Measurements from ENCODE around the gene DDHD1.
"Not testable (repeated sequence)": the region's sequence is repeated elsewhere in the genome, so short reads cannot be mapped to it uniquely, and the experiment has no call there.

DDHD1 gene

DNA sequence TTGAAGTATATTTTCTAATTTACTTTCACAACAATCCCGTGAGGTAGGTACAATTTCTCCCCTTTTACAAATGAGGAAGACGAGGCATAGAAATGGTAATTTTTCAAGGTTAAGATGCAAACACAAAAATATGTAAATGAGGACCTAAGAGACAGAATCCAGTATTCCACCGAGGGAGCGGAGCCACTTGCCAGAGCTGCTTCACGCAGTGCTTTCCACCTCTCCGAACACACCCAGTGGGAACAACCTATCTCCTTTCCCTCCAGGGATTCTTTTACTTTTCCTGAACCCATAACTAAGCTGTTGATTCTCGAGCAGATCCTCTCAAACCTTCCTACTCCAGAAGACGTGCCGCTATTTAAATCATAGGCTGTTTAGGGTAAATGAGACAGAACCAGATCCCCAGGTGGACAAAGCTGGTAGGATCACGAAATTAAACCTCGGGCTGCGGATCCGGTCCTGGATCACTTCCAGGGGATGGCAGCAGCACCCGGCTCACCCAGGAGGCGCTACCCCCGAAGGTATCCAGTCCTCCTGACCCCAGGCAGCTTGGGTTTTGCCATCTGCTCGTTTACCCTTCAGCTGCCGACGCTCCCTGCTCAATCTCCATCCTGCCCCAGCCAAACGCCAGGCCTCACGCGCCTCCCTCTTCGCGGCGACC, 1.5 kb downstream of the DDHD1 start:
- peak; percentile 67 for DNase-seq

DNA sequence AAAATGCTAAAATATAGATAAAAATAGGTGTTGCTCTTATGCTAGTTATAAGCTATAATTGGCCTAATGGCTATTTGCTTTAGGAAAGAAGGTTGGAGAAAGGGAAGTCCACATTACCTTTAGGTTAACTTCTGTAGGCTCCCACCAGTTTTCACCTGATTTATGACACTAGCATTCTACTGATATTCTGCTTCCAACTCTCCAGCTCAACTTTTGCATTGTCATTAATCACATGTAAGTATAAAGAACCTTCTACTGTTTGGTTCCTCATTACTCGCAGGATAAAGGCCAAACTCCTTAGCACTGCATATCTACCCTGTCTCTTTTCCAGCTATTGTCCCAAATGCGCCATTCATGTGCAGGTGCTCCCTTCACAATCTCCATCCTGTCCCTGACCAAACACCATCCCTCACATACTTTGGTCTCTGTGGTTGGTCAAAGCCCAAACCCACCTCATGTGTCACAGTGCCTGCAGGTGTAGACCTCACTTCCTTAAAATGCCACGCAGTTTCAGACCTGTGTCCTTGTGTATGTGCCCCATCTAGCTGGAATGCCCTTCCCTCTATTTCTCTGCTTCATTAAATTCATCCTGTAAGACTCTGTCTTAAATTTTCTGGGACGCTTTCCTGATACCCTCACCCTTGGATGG, 3.3 kb downstream of the DDHD1 start:
- no peak for DNase-seq

DNA sequence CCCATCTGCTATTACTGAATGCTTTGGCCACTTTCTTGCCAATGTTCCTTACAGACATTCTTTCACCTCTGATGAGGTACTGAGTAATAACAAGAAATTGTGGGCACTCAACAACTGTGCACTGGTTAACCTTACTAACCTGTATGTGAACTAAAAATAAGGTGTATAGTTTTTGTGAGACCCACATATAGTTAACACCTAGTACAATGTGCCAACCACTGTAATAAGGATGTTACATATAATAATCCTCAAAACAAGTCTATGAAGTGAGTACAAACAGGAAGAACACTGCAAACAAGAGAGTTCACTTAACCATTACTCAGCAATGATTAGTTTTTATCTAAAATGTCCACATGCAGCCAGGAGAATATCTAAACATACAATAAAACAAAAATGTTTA, 4.5 kb downstream of the DDHD1 start:
- no peak for DNase-seq

DNA sequence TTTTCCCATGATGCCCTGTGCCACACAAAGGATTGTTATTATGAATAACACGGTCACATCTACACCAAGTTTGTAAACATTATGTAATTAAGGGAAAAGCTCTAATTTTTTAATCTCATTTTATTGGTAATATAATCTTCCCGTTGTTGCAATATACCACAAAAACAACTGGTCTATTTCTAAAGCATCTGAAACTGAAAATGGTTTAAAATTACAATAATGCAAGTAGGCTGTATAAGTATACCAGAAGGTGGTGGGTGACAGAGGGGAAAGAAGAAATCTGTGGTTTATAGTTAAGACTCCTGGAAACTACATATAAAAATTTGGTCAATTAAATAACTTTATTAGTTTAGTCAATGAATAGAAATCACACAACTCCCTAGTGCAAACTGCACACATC, 5.2 kb downstream of the DDHD1 start:
- no peak for DNase-seq

GRCh38 chr14:53147208-53147607, 5.9 kb downstream of the DDHD1 start:
- no peak for DNase-seq

DNA sequence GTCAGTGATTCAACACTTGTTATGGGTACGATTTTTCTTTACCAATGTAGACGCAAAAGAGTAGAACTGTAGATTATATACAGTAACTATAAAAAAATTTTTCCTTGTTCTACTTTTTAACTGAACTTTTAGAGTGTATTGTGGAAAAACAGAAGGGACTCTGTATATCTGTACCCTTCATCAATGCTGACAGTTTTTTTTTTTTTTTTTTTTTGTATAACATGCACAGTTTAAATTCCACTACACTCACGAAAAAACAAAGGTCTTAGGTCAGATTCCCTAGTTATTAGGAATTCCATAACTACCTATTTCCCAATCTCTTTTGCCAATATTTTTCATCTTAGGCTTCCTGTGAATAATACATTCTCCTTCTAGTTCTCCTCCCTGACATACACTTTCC, 6.4 kb downstream of the DDHD1 start:
- no peak for DNase-seq

GRCh38 chr14:53144244-53144643, 8.9 kb downstream of the DDHD1 start:
- DNase-seq: no peak

GRCh38 chr14:53140585-53140984, 12.5 kb downstream of the DDHD1 start:
- DNase-seq: no peak

GRCh38 chr14:53137568-53138203, 15.4 kb downstream of the DDHD1 start:
- DNase-seq: no peak

- not testable (repeated sequence) for DNase-seq
These were observed 22.6 kb downstream of the DDHD1 start for GRCh38 chr14:53130491-53130890.

GRCh38 chr14:53128303-53129028, 24.7 kb downstream of the DDHD1 start:
- DNase-seq: no peak

GRCh38 chr14:53127832-53128231, 25.3 kb downstream of the DDHD1 start:
- no peak for DNase-seq

DNA sequence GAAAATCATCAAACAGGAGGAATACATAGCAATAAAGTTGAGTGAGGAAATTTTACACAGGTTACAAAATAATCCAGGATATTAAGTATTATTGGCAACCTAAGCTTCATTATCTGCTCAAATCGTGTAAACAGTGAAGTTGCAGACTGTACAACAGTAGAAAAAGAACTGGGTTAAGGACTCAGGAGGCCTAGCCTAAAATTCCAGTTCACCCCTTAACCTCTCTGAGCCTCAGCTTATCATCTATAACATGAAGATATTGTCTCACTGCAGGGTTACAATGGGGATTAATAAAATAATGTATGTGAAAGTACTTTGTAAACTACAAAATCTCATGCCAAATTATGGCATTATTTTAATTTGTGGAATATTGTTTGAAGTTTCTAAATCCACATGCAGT, 26.0 kb downstream of the DDHD1 start:
- no peak for DNase-seq

GRCh38 chr14:53126731-53127130, 26.4 kb downstream of the DDHD1 start:
- DNase-seq: no peak

DNA sequence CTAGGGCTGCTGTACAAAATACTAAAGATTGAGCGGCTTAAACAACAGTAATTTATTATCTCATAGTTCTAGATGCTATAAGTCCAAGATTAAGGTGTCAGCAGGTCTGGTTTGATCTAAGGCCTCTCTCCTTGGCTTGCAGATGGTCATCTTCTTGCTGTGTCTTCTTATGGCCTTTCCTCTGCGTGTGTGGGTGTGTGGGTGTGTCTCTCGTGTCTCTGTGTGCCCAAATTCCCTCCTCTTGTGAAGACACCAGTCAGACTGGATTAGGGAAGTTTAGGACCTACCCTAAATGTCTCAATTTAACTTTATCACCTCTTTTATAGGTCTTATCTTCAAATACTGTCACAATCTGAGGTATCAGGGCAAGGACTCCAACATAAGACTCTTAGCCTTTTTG, 28.3 kb downstream of the DDHD1 start:
- DNase-seq: no peak

DNA sequence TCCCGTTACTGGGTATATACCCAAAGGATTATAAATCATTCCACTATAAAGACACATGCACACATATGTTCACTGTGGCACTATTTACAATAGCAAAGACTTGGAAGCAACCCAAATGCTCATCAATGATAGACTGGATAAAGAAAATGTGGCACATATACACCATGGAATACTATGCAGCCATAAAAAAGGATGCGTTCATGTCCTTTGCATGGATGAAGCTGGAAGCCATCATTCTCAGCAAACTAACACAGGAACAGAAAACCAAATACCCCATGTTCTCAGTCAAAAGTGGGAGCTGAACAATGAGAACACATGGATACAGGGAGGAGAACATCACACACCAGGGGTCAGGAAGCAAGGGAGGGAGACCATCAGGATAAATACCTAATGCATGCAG, 31.7 kb downstream of the DDHD1 start:
- not testable (repeated sequence) for DNase-seq

DNA sequence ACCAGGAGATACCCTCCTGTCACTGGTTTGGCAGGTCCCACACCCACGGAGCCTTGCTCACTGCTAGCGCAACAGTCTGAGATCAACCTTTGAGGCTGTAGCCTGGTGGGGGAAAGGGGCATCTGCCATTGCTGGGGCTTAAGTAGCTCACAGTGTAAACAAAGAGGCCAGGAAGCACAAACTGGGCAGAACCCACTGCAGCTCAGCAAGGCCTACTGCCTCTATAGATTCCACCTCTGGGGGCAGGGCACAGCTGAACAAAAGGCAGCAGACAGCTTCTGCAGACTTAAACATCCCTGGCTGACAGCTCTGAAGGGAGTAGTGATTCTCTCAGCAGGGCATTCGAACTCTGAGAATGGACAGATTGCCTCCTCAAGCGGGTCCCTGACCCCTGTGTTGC, 35.6 kb downstream of the DDHD1 start:
- DNase-seq: not testable (repeated sequence)

- DNase-seq: no peak
These were observed 39.1 kb downstream of the DDHD1 start for GRCh38 chr14:53113989-53114388.

GRCh38 chr14:53110096-53110495, 43.0 kb downstream of the DDHD1 start:
- DNase-seq: no peak

GRCh38 chr14:53109105-53110041, 43.8 kb downstream of the DDHD1 start:
- DNase-seq: no peak

- no peak for DNase-seq
These were observed 44.6 kb downstream of the DDHD1 start for GRCh38 chr14:53108292-53109104.

- no peak for DNase-seq
These were observed 46.4 kb downstream of the DDHD1 start for GRCh38 chr14:53106768-53107167.

All from NCI-H146 (cell line).